HUDEP-2 (cell line): ENCODE results near the gene IGF2BP1.
"Not testable (repeated sequence)": the region's sequence is repeated elsewhere in the genome, so short reads cannot be mapped to it uniquely, and the experiment has no call there.

ENCODE experiments used
- DNase-seq, 76 experiments: peaks; one replicate each; lab custom pipeline; 2025; ENCODE audit not compliant: unreplicated experiment in 76 of 76; lab: John Stamatoyannopoulos, UW

IGF2BP1 gene

GRCh38 chr17:49086649-49087048, 89.5 kb downstream of the IGF2BP1 start:
- no peak for DNase-seq

- no peak for DNase-seq
Observed at GRCh38 chr17:49089094-49089493, 91.9 kb downstream of the IGF2BP1 start.

GRCh38 chr17:49090878-49091594, 93.9 kb downstream of the IGF2BP1 start:
- DNase-seq, result no peak

GRCh38 chr17:49093131-49093530, 95.9 kb downstream of the IGF2BP1 start:
- no peak for DNase-seq

GRCh38 chr17:49100601-49101000, 103.4 kb downstream of the IGF2BP1 start:
- DNase-seq, result no peak

GRCh38 chr17:49101054-49101534, 103.9 kb downstream of the IGF2BP1 start:
- DNase-seq, result no peak

- DNase-seq, result not testable (repeated sequence)
Observed at GRCh38 chr17:49103360-49103759, 106.2 kb downstream of the IGF2BP1 start.

- DNase-seq, result no peak
Observed at GRCh38 chr17:49104511-49105074, 107.4 kb downstream of the IGF2BP1 start.
